ENCODE data around the gene GPX4.

DNA sequence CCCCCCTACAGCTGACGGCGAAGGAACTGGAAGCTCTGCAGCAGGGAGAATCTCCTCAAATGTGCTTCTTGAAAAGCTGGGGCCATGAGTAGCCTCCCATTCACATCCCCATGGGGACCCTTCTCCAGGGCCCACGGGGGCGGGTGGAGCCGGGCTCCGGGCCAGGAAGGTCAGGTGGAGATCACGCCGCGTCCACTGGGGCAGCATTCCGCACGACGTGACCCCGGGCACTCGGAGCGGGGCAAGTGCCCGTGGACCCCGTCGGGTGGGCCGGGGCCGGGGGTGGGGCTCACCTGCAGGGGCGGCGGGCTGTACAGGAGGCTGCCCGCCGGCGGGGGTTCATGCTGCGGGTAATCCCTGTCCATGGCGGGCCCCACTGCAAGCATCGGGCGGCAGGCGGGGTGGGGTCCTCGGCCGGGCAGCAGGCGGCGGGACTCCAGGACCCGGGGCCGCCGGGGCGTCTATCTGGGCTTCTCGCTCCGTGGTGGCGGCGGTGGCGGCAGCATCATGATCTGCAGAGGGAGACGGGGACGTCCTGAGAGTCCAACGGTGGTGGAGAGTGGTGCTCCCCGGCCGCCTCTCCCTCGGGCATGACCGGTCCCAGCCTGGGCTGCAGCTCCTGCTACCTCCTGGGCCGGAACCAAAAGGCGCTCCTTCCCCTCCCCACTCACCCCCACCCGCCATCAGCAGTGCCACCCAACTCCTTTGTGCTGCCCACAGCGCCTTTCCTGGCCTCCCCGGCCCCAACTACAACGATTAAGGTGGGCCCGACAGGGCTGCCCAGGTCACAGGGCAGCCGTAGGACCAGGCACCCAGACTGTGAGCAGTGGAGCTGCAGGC lies 50.3 kb downstream of the GPX4 start:
- TF ChIP-seq, protein P1, sequence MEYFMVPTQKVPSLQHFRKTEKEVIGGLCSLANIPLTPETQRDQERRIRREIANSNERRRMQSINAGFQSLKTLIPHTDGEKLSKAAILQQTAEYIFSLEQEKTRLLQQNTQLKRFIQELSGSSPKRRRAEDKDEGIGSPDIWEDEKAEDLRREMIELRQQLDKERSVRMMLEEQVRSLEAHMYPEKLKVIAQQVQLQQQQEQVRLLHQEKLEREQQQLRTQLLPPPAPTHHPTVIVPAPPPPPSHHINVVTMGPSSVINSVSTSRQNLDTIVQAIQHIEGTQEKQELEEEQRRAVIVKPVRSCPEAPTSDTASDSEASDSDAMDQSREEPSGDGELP (CRISPR knock-in tag; IDR thresholded peaks at IDR 0.05; ENCODE audit: borderline replicate concordance): no peak
- TF ChIP-seq MEIS2 (IDR thresholded peaks at IDR 0.05; ENCODE audit: partially characterized antibody): no peak
